Omental fat pad (tissue), 4 donors: ENCODE data around the gene GPC1. TPM values are rescaled to one million over a fixed set of nuclear protein-coding genes. Genes with fewer than 3 reads are reported as not detected.

Experiments used
- ATAC-seq: fragments of 150-250 bp; one replicate; pipeline ENCODE4 v1.9.1; 2016; ENCODE audit warnings: mild to moderate bottlenecking, moderate library complexity; ENCODE audit not compliant: low FRiP score
- DNase-seq: peaks from one replicate; pipeline ENCODE4 v3.0.0-alpha.2; 2019; ENCODE audit warnings: low spot score
- CTCF ChIP-seq, 3 donors: fragments of 450-650 bp; IDR thresholded peaks; one replicate each; pipeline ENCODE4 v1.5.1; 2016 to 2017; ENCODE audit warnings: antibody characterized with exemption in 3 of 3, mild to moderate bottlenecking in 3 of 3, moderate library complexity in 2 of 3
- total RNA-seq, 4 donors: library from RNA; depleted of rRNA; stranded (reverse); fragments of >200 nt; gene quantifications; one replicate each; pipeline ENCODE4 v1.1.0, GENCODE V29; 2016

The GPC1 gene
- total RNA-seq, 4 donors from 2014 or later = 33.6 to 91.4 (median 39.5) TPM

DNA sequence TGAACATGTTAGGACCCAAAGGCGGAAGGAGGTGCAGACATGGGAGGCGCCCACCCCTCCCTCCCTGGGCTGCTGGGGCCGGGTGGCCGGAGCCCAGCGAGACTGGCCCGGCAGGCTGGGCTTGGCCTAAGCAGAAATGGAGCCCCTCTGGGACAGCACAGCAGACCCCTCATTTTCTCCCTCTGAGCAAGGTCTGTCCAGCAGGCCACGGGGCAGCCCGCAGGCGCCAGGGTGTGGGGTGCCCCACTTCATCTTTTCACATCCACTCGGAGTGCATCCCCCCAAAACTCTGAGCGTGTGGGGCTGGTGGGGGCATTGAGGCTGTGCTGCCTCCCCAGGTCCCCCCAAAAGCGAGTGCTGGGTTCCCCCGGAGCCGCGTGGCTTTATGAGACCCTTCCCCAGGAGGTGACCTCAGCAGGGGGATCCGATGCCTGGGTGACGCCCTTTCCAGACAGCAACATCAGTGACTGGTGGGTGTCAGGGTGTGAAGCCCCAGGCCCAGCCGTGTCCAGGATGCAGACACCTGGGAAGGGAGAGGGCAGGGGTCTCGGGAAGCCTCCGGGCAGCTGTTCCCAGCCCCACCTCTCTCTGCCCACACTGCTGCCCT is 36.7 kb upstream of the GPC1 start:
- no peak for ATAC-seq
- no peak for DNase-seq
- no peak for TF ChIP-seq CTCF (IDR thresholded peaks at IDR 0.05)

- no peak for TF ChIP-seq CTCF (IDR thresholded peaks at IDR 0.05)
- DNase-seq (no peak), ATAC-seq (no peak)
These were observed 35.8 kb upstream of the GPC1 start for GRCh38 chr2:240399419-240400324.

GRCh38 chr2:240400371-240401161 is 34.9 kb upstream of the GPC1 start:
- ATAC-seq = no peak

GRCh38 chr2:240401308-240401707 is 34.2 kb upstream of the GPC1 start:
- DNase-seq (no peak), ATAC-seq (no peak)
- no peak for TF ChIP-seq CTCF (IDR thresholded peaks at IDR 0.05)

More at GRCh38 chr2:240400371-240401161, 34.9 kb upstream of the GPC1 start:
- no peak for TF ChIP-seq CTCF (IDR thresholded peaks at IDR 0.05)
- no peak for DNase-seq

- TF ChIP-seq CTCF (IDR thresholded peaks at IDR 0.05) = no peak
- DNase-seq (no peak), ATAC-seq (no peak)
These were observed 33.5 kb upstream of the GPC1 start for GRCh38 chr2:240401781-240402551.

DNA sequence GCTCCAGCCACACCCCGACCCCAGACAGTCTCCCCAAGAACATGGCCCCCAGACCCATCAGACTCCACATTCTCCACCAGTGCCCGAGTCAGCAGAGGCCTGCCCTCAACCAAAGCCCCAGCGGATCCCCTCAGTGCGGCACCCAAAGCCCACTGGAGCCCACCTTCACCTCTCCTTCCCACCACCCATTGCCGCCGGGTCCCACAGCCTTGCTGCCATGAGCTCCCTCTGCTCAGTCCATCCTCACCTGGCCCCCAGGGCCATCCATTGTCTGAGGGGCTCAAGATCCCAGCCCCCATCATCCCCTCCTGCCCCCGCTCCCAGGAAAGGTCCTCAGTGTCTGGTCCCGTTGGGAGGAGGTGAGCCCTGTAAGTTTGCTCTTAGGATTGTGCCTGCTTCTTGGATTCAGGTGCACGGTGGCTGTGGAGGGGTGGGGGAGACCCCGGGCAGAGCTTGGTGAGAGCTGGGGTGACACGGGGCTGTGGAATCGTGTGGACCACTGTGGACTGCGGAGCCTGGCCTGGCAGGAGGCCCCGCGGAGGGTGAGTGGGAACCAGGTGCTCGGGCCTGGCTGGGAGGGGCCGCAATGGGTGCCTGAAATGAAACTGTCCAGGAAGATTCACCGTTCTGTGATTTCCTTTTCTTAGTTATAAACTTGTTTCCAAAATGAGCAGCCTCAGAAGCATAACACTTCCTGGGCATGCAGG is 32.7 kb upstream of the GPC1 start:
- TF ChIP-seq CTCF (IDR thresholded peaks at IDR 0.05) = no peak
- ATAC-seq (no peak), DNase-seq (no peak)
